Measurements from ENCODE around the gene CDH4. TPM values are rescaled to one million over a fixed set of nuclear protein-coding genes. Genes with fewer than 3 reads are reported as not detected.

The CDH4 gene
- total and polyA plus RNA-seq, 2 of the 8 experiments (the other 6 are each of a cell fraction or from before 2014, with no cell fraction given), result 4.3 to 7.9 TPM

GRCh38 chr20:61256824-61257223 is 4.8 kb downstream of the CDH4 start:
- Histone ChIP-seq H3K18ac (ENCODE audit: extremely low read depth, low read length) (no peak overlapping the region), H2BK20ac (ENCODE audit: low read length) (no peak overlapping the region), H4K8ac (ENCODE audit: extremely low read depth, insufficient read depth, low read length) (no peak overlapping the region), H2AK5ac (ENCODE audit: low read depth, low read length) (no peak overlapping the region), H2BK5ac (ENCODE audit: low read depth, low read length) (no peak overlapping the region), H3K79me2 (ENCODE audit: control insufficient read depth in 1 of 2, insufficient read depth in 2 of 2, low read length in 2 of 2) (no peaks in the 10 kb centered on the region), H3K79me1 (ENCODE audit: low read depth, low read length) (no peaks in the 10 kb centered on the region), H4K91ac (replicated peaks; ENCODE audit: insufficient read length, low read length) (no peak overlapping the region), H3K9me3 (ENCODE audit: insufficient read depth in 2 of 2, low read depth in 1 of 2, low read length in 1 of 2) (no peaks in the 10 kb centered on the region), H2AFZ (ENCODE audit: low read length) (no peak overlapping the region), H3K9ac (replicated peaks in 1 of 4; ENCODE audit: extremely low read depth in 1 of 4, low read depth in 3 of 4, low read length in 3 of 4) (no peak overlapping the region), H3K23me2 (ENCODE audit: low read depth, low read length) (peaks cover 15% of the 10 kb centered on the region; the same call in 1 of the 2 replicates), H3K27me3 (replicated peaks in 1 of 4; ENCODE audit: control insufficient read depth in 3 of 4, extremely low read depth in 1 of 4, insufficient read depth in 3 of 4, low read length in 3 of 4) (peaks cover 5 to 37% (median 28%) of the 10 kb centered on the region in 4 experiments), H2BK15ac (ENCODE audit: low read length) (no peak overlapping the region), H3K14ac (ENCODE audit: insufficient read length) (no peak overlapping the region), H3K23ac (ENCODE audit: insufficient read length) (no peak overlapping the region), H3K56ac (replicated peaks; ENCODE audit: insufficient read length, low read depth, low read length) (no peak overlapping the region), H2BK120ac (replicated peaks; ENCODE audit: low read depth, low read length) (no peak overlapping the region), H3K4me1 (replicated peaks in 1 of 4; ENCODE audit: control insufficient read depth in 3 of 4, insufficient read depth in 4 of 4, low read length in 3 of 4) (peaks cover 0 to 15% (median 6%) of the 10 kb centered on the region in 4 experiments; a peak in 5 of 7 replicates), H2BK12ac (ENCODE audit: low read depth, low read length) (0 out of 2 replicates have a peak overlapping the region, but pooled peaks have one; percentile 46), H3K4me3 (ENCODE audit: extremely low read depth in 1 of 4, insufficient read depth in 2 of 4, low read depth in 3 of 4, low read length in 4 of 4) (no peak overlapping the region), H3K4ac (replicated peaks; ENCODE audit: insufficient read length, low read depth, low read length) (no peak overlapping the region), H3K27ac (ENCODE audit: low read depth, low read length) (no peak overlapping the region), H4K20me1 (replicated peaks in 1 of 2; ENCODE audit: control insufficient read depth in 1 of 2, insufficient read depth in 2 of 2, low read length in 2 of 2) (peaks cover 0 to 4% of the 10 kb centered on the region in 2 experiments), H4K5ac (ENCODE audit: insufficient read length, low read depth, low read length) (no peak overlapping the region), H3K36me3 (ENCODE audit: control insufficient read depth in 2 of 4, insufficient read depth in 4 of 4, low read length in 3 of 4) (peaks cover 0 to 5% (median 2%) of the 10 kb centered on the region in 4 experiments; a peak in 1 of 8 replicates), H3K4me2 (ENCODE audit: insufficient read depth in 1 of 2, low read depth in 2 of 2, low read length in 2 of 2) (no peak overlapping the region)
- ChIA-PET POLR2A (ENCODE audit: partially characterized antibody) (no interaction called here), CTCF (ENCODE audit: partially characterized antibody) (interaction anchor here (0.9 kb wide), 1 partner anchor 88 kb away, joined by 3 read pairs; no protein-coding TSS in a partner anchor)
- FAIRE-seq (no peak), DNase-seq (ENCODE audit: low read depth in 1 of 2, low spot score in 2 of 2) (no peak)
- no peak for TF ChIP-seq RAD21 (IDR thresholded peaks at IDR 0.05 in 1 of 2, conservative IDR thresholded peaks at IDR 0.05 in 1 of 2; ENCODE audit: low read depth in 2 of 2, low read length in 2 of 2)
- no peak for TF ChIP-seq ZNF274 (IDR thresholded peaks at IDR 0.05; ENCODE audit: borderline replicate concordance, extremely low read depth, low read length)
- TF ChIP-seq CHD2 (IDR thresholded peaks at IDR 0.05; ENCODE audit: low read length), result no peak
- TF ChIP-seq SIN3A (conservative IDR thresholded peaks at IDR 0.05 in 1 of 2, IDR thresholded peaks at IDR 0.05 in 1 of 2; ENCODE audit: low read depth in 1 of 2, low read length in 2 of 2), result no peak
- no peak for TF ChIP-seq SP4 (IDR thresholded peaks at IDR 0.05; ENCODE audit: low read length)
- no peak for TF ChIP-seq TCF12 (IDR thresholded peaks at IDR 0.05; ENCODE audit: low read depth, low read length)
- 83% methylated on average over 7 of the region's 7 CpGs; no CpG with 5 or more reads in 1 of the 2 experiments for WGBS, 2 experiments (ENCODE audit: extremely low coverage in 1 of 2, insufficient coverage in 1 of 2, insufficient read length in 1 of 2, insufficient replicate concordance in 2 of 2, low coverage in 1 of 2, low lambda C conversion rate in 2 of 2, missing lambda C conversion rate in 1 of 2)

Data from H1 (cell line).